Endothelial cell of umbilical vein (primary cell): ENCODE results near the gene DPYD. TPM values are rescaled to one million over a fixed set of nuclear protein-coding genes. Genes with fewer than 3 reads are reported as not detected.

ENCODE experiments used
- BruUV-seq: library from RNA; stranded (reverse); fragments of 400-500 nt; replicated peaks from 2 replicates; lab custom pipeline; 2021; lab: Mats Ljungman, UMichigan
- CTCF ChIA-PET: fragments of 300-600, 350-600 bp; sonication (Branson Sonifier 250); formaldehyde crosslinking; loops from one replicate; lab custom pipeline; 2021; ENCODE audit warnings: antibody characterized with exemption, inconsistent platforms; lab: Charles Lee
- POLR2A ChIA-PET: fragments of 300-600, 350-600 bp; sonication (Branson Sonifier 250); formaldehyde crosslinking; loops from one replicate; lab custom pipeline; 2021; ENCODE audit warnings: antibody characterized with exemption, inconsistent platforms; lab: Charles Lee
- DNase-seq: peaks from one replicate; pipeline ENCODE4 v3.0.0-alpha.2; 2011; ENCODE audit warnings: low read depth, low spot score
- FAIRE-seq: peaks from 2 replicates; lab custom pipeline; 2011; peaks lifted over from hg19 to GRCh38; lab: Jason Lieb, UNC
- H2AFZ ChIP-seq: 2 replicates; pipeline ENCODE4 v1.6.0; 2012; ENCODE audit warnings: low read depth, low read length, control low read depth, inconsistent platforms
- H3K27ac ChIP-seq: 2 replicates; pipeline ENCODE4 v1.5.1; 2011; ENCODE audit warnings: low read depth, mild to moderate bottlenecking, control low read depth, low read length, moderate library complexity; ENCODE audit not compliant: insufficient read depth
- H3K27me3 ChIP-seq, 2 experiments: 2 replicates each; pipeline versions ENCODE4 v1.6.0 to v1.6.1; 2011; ENCODE audit warnings: low read length in 2 of 2, mixed read lengths in 1 of 2; ENCODE audit not compliant: control insufficient read depth in 2 of 2, insufficient read depth in 2 of 2
- H3K36me3 ChIP-seq, 2 experiments: 2 replicates in 1 of 2; 3 replicates in 1 of 2; pipeline ENCODE4 v1.5.1; 2011; ENCODE audit warnings: low read length in 2 of 2, mild to moderate bottlenecking in 1 of 2, moderate library complexity in 1 of 2; ENCODE audit not compliant: control insufficient read depth in 2 of 2, insufficient read depth in 2 of 2; ENCODE audit errors: extremely low read depth in 1 of 2
- H3K4me1 ChIP-seq: 3 replicates; pipeline ENCODE4 v1.5.1; 2011; ENCODE audit warnings: mild to moderate bottlenecking, low read length; ENCODE audit not compliant: control insufficient read depth, insufficient read depth; ENCODE audit errors: extremely low read depth
- H3K4me2 ChIP-seq: 2 replicates; pipeline ENCODE4 v1.6.1; 2011; ENCODE audit warnings: low read length, control low read depth, mixed read lengths; ENCODE audit not compliant: insufficient read depth
- H3K4me3 ChIP-seq, 3 experiments: fragments of 200-600 bp in 1 of 3; sonication (generic), shearing (Covaris generic) in 1 of 3; replicated peaks in 1 of 3; 2 replicates each; pipeline ENCODE4 v1.5.1; 2011 to 2016; ENCODE audit warnings: control low read depth in 3 of 3, low read length in 3 of 3, mild to moderate bottlenecking in 2 of 3, inconsistent platforms in 1 of 3, low read depth in 1 of 3, moderate library complexity in 1 of 3; ENCODE audit not compliant: insufficient read depth in 1 of 3
- H3K79me2 ChIP-seq: 2 replicates; pipeline ENCODE4 v1.6.0; 2012; ENCODE audit warnings: low read length, inconsistent platforms; ENCODE audit not compliant: control insufficient read depth, insufficient read depth
- H3K9ac ChIP-seq: replicated peaks from 2 replicates; pipeline ENCODE3; 2011; ENCODE audit warnings: low read length, control low read depth; ENCODE audit not compliant: insufficient read depth; ENCODE audit errors: extremely low read depth
- H3K9me1 ChIP-seq: replicated peaks from 3 replicates; pipeline ENCODE4 v1.6.0; 2011; ENCODE audit warnings: mild to moderate bottlenecking, low read length; ENCODE audit not compliant: control insufficient read depth, insufficient read depth; ENCODE audit errors: extremely low read depth
- H3K9me3 ChIP-seq: replicated peaks from 2 replicates; pipeline ENCODE4 v1.5.1; 2012; ENCODE audit warnings: low read length, inconsistent platforms; ENCODE audit not compliant: control insufficient read depth, insufficient read depth
- H4K20me1 ChIP-seq: replicated peaks from 2 replicates; pipeline ENCODE3; 2011; ENCODE audit warnings: mild to moderate bottlenecking, low read length; ENCODE audit not compliant: control insufficient read depth, insufficient read depth; ENCODE audit errors: extremely low read depth
- EZH2 ChIP-seq: IDR thresholded peaks from 2 replicates; pipeline ENCODE4 v1.6.1; 2012; ENCODE audit warnings: borderline replicate concordance, low read depth, mild to moderate bottlenecking, moderate library complexity, low read length, inconsistent platforms; ENCODE audit not compliant: severe bottlenecking
- FOS ChIP-seq: IDR thresholded peaks from 2 replicates; pipeline ENCODE4 v1.6.1; 2011; ENCODE audit warnings: mild to moderate bottlenecking, low read length, moderate library complexity, borderline replicate concordance; ENCODE audit not compliant: insufficient read depth
- GATA2 ChIP-seq: IDR thresholded peaks from 2 replicates; pipeline ENCODE4 v1.7.0; 2011; ENCODE audit warnings: low read depth, mild to moderate bottlenecking, moderate library complexity, mixed read lengths, low read length; ENCODE audit not compliant: insufficient read length, insufficient read depth
- JUN ChIP-seq: IDR thresholded peaks from 2 replicates; pipeline ENCODE4 v1.6.1; 2011; ENCODE audit warnings: borderline replicate concordance, low read depth; ENCODE audit not compliant: insufficient read length, insufficient read depth
- MYC ChIP-seq: IDR thresholded peaks from one replicate; pipeline ENCODE4 v1.6.1; 2011; ENCODE audit warnings: mild to moderate bottlenecking, low read depth, low read length
- POLR2A ChIP-seq: IDR thresholded peaks from 2 replicates; pipeline ENCODE4 v1.6.1; 2012; ENCODE audit warnings: low read depth, mild to moderate bottlenecking, control low read depth, low read length
- POLR2AphosphoS5 ChIP-seq: IDR thresholded peaks from 2 replicates; pipeline ENCODE4 v1.6.1; 2012; ENCODE audit warnings: low read depth, mild to moderate bottlenecking, control low read depth, low read length, moderate library complexity; ENCODE audit not compliant: insufficient read depth
- dilution Hi-C: fragments of 300-500 bp; cut with MboI; formaldehyde crosslinking; loops from one replicate; pipeline ENCODE4 v1.15.0; 2019; ENCODE audit warnings: low sequenced_read_pairs; ENCODE audit not compliant: extremely low pct_ligation_motif_present
- intact Hi-C: fragments of 100-400 bp; cut with micrococcal nuclease; formaldehyde crosslinking; loops from one replicate; pipeline ENCODE4 v1.10.0; 2022
- polyA plus RNA-seq, 4 experiments: library from polyadenylated mRNA; depleted of rRNA in 3 of 4; stranded (reverse) in 3 of 4; unstranded in 1 of 4; fragments of >200 nt; gene quantifications; 2 replicates each; pipeline versions ENCODE4 v1.2.1 to v1.2.3, GENCODE V29; 2011 to 2012; ENCODE audit warnings: missing spikeins in 1 of 4
- total RNA-seq: library from RNA; stranded (reverse); gene quantifications from 2 replicates; pipeline ENCODE4 v1.2.3, GENCODE V29; 2021
- TF ChIP-seq, protein P1 (sequence below): IDR thresholded peaks from 2 replicates; pipeline ENCODE4 v1.6.1; 2011; ENCODE audit not compliant: insufficient read depth, insufficient read length
- TF ChIP-seq, protein P2 (sequence below), 2 donors: IDR thresholded peaks; 1 replicate in 1 of 2; 2 replicates in 1 of 2; pipeline ENCODE4 v1.5.1; 2011; ENCODE audit warnings: low read length in 2 of 2, mild to moderate bottlenecking in 2 of 2, moderate library complexity in 2 of 2, control low read depth in 1 of 2, inconsistent platforms in 1 of 2, low read depth in 1 of 2; ENCODE audit not compliant: insufficient read depth in 1 of 2; ENCODE audit errors: extremely low read depth in 1 of 2

DPYD gene
- total and polyA plus RNA-seq, 2 donors (not counting 3 experiments of a cell fraction or from before 2014, with no cell fraction given), result 4.6 to 15.1 TPM

DNA sequence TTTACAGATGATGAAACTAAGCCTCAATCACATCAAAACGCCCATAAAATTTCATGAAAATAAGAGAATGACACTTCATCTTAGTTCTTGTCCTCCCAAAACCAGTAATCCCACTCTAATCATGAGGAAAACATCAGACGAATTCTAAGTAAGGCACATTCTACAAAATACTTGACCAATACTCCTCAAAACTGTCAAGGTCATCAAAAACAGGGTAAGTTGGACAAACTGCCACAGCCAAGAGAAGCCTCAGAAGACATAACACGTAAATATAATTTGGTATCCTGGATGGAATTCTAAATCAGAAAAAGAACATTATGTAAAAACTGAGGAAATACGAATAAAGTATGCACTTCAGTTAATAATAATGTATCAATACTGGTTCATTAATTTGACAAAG is 128.2 kb downstream of the DPYD start:
- no peaks in the 10 kb centered on the region for H3K79me2 ChIP-seq
- CTCF ChIA-PET, result no interaction called here

More for the DNA sequence above, 128.2 kb downstream of the DPYD start:
- Histone ChIP-seq H3K4me3 (no peak overlapping the region), H2AFZ (no peak overlapping the region), H3K36me3 (no peaks in the 10 kb centered on the region), H3K9ac (no peak overlapping the region), H3K4me1 (peaks cover 20% of the 10 kb centered on the region), H3K27ac (no peak overlapping the region), H3K9me1 (peaks cover 2% of the 10 kb centered on the region), H3K4me2 (no peak overlapping the region), H3K9me3 (no peaks in the 10 kb centered on the region), H4K20me1 (no peaks in the 10 kb centered on the region), H3K27me3 (no peaks in the 10 kb centered on the region)
- no peak for FAIRE-seq
- intact Hi-C loops, result no loop called here
- DNase-seq, result no peak
- dilution Hi-C loops, result no loop called here
- POLR2A ChIA-PET, result no interaction called here
- TF ChIP-seq GATA2, result no peak
- no peak for TF ChIP-seq FOS
- TF ChIP-seq JUN, result no peak
- TF ChIP-seq POLR2AphosphoS5, result no peak
- TF ChIP-seq, protein P1, sequence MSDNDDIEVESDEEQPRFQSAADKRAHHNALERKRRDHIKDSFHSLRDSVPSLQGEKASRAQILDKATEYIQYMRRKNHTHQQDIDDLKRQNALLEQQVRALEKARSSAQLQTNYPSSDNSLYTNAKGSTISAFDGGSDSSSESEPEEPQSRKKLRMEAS, result no peak
- no peak for TF ChIP-seq EZH2
- TF ChIP-seq MYC, result no peak
- TF ChIP-seq POLR2A, result no peak
- TF ChIP-seq, protein P2, sequence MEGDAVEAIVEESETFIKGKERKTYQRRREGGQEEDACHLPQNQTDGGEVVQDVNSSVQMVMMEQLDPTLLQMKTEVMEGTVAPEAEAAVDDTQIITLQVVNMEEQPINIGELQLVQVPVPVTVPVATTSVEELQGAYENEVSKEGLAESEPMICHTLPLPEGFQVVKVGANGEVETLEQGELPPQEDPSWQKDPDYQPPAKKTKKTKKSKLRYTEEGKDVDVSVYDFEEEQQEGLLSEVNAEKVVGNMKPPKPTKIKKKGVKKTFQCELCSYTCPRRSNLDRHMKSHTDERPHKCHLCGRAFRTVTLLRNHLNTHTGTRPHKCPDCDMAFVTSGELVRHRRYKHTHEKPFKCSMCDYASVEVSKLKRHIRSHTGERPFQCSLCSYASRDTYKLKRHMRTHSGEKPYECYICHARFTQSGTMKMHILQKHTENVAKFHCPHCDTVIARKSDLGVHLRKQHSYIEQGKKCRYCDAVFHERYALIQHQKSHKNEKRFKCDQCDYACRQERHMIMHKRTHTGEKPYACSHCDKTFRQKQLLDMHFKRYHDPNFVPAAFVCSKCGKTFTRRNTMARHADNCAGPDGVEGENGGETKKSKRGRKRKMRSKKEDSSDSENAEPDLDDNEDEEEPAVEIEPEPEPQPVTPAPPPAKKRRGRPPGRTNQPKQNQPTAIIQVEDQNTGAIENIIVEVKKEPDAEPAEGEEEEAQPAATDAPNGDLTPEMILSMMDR (IDR thresholded peaks at IDR 0.05; ENCODE audit: extremely low read depth in 1 of 2, insufficient read depth in 1 of 2, low read depth in 1 of 2, low read length in 2 of 2), result no peak
- BruUV-seq, result no TSS peak
